Left ventricle myocardium superior (tissue), 1 donor: ENCODE results near the gene VEPH1. TPM values are rescaled to one million over a fixed set of nuclear protein-coding genes. Genes with fewer than 3 reads are reported as not detected.
"Not testable (repeated sequence)": the region's sequence is repeated elsewhere in the genome, so short reads cannot be mapped to it uniquely, and the experiment has no call there.

Source experiments
- ATAC-seq: fragments of 200-7000 bp; cut with Tn5 transposase; one replicate; pipeline ENCODE4 v1.9.1; 2020; ENCODE audit warnings: mild to moderate bottlenecking, moderate library complexity
- DNase-seq: peaks from one replicate; pipeline ENCODE4 v3.0.0-alpha.2; 2020
- intact Hi-C: fragments of 100-400 bp; cut with micrococcal nuclease; formaldehyde crosslinking; loops from one replicate; pipeline ENCODE4 v1.11.0; 2022
- total RNA-seq: library from RNA; stranded (reverse); fragmentation: NEBNext Ultra II Directional; extraction: Animal tissue kit (Norgen Biotek cat#: 25700); gene quantifications from one replicate; pipeline ENCODE4 v1.2.1, GENCODE V29; 2021
- donor health status: DM: no; HTN: yes; CAD: no; lungs with severe emphysema.

The VEPH1 gene
- total RNA-seq, 1 donor from 2014 or later, result 0.25 TPM

DNA sequence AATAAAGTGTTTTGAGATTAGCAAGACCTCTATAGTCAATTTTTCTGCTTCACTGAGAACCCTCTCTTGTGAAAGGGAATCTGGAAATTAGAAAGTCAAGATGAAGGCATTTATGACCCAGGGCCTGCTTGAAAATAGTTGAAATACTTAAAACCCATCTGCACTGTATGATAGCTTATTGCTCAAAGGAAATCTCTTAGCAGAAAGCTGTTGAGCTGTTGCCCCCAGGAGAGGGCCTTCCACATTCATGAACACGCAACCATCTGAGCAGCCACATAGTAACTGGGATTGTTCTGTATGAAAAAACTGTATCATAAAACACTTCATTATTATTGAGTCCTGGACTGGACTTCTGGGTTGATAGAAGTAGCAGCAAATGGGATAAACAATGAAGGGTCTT lies 173.0 kb downstream of the VEPH1 start:
- ATAC-seq, result no peak
- DNase-seq, result no peak
- intact Hi-C loops, result no loop called here

DNA sequence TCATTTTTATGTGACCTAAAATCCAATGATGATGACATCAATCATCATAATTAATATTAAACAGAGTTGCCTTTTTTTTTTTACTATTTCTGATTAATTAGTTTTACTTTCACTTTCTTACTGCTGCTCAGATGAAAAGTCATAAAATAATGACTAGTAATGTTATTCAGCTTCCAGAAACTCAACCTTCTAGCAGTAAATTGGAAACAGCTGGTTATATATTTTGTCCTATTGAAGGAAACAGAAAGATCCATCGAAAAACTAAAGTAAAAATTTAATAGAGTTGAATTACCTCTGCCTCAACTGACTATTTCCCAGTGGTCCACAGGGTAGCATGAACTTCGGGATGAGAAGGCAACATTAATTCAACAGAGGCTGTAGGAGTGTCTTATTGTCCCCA lies 173.7 kb downstream of the VEPH1 start:
- ATAC-seq (no peak), DNase-seq (no peak)
- intact Hi-C loops, result no loop called here

DNA sequence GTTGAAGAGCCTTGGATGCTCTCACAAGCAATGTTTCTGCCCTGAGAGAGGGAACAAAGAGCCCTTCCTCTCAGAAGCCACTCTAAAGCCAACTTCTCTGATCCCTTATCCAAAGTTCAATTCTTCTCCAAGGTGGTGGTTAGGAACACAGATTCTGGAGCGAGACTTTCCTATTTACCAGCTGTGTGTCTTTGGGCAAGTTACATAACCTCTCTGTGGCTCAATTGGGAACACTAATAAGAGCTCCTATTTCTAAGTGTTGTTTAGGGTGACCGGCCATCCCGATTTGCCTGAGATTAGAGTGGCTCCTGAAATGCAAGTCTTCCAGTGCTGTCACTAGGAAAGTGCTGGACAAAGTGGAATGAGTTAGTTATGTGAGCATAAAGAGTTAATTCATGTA lies 175.4 kb downstream of the VEPH1 start:
- no peak for ATAC-seq
- intact Hi-C loops, result no loop called here
- no peak for DNase-seq

DNA sequence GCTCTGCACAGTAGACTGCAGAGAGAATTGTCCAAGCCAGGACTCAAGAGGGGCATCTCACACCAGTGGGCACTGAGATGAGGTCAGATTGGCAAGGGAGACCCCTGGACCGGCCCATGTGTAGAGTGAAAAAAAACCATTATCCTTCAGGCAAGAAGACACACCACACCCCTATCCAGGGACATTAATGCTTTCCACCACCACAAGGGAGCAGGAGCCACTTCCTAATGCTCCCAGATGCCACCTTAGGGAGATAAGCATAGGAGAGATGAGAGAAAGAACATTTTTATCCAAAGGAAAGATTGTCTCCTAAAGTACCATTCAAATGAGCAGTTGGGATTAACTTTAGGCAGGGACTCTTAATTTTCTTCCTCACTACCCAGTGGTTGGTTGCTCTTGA lies 176.2 kb downstream of the VEPH1 start:
- no peak for DNase-seq
- intact Hi-C loops, result no loop called here
- ATAC-seq, result no peak

GRCh38 chr3:157324869-157325268 lies 178.3 kb downstream of the VEPH1 start:
- DNase-seq, ATAC-seq, intact Hi-C loops: not testable (repeated sequence)

DNA sequence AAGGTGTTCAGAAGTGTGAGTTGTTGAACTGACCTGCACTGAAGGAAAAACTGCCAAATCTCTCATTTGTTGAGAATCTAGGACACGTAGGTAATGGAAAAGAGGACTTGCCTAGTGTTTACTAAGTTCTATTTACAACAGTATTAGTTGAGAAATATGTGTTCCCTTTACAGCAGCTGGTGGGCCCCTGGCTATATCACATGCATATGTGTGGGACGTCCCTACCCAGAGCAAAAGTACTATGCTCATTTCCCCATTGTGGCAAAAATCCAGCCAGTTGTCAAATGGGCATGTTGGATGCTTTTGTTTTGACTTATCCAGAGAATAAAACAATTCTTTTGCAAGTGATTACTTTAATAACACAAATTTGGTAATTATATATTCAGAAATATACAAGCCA lies 179.9 kb downstream of the VEPH1 start:
- intact Hi-C loops, result no loop called here
- no peak for DNase-seq
- no peak for ATAC-seq

- DNase-seq (no peak), ATAC-seq (no peak)
- intact Hi-C loops, result no loop called here
Observed at GRCh38 chr3:157319672-157320071, 183.5 kb downstream of the VEPH1 start.

DNA sequence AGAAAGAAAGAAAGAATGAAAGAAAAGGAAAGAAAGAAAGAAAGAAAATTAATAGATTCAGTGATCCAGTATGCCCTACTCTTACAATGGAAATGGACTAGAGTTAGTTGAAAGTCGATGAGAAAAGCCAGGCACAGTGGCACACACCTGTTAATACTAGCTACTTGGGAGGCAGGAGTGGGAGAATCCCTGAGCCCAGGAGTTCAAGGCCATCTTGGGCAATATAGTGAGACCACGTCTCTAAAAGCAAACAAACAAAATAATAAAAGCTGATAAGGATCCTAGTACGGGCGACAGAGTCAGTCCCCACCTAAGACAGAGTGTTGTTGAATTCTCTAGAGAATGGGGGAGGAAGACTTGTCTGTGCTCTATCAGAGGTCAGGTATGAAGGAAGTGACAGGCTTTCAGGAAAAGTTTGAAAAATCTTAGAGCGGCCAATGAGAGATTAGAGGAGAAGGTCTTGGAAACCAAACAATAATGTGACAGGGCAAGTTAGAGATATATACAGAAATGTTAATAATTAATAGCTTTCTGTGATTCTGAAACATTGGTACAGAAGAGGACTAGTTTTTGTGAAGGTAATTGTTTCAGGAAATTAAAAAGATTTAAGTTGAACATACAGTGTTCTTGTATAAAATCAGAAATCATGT lies 184.5 kb downstream of the VEPH1 start:
- DNase-seq (no peak), ATAC-seq (no peak)
- intact Hi-C loops, result no loop called here

- intact Hi-C loops, result no loop called here
- DNase-seq (no peak), ATAC-seq (no peak)
Observed at GRCh38 chr3:157317895-157318294, 185.3 kb downstream of the VEPH1 start.

DNA sequence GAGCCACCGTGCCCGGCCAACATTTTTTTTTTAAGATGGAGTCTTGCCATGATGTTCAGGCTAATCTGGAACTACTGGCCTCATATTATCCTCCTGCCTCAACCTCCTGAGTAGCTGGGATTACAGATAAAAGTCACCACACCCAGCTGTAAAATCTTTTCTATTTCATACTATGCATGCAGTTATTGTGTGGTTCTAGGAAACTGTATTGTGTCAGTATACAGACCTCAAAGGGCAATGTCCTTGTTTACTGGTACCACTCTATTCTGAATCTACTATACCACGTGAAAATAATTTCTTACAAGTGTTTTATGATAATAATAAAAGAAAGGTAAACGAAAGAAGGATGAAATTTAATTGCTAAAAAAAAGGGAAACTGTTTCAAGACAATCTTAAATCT lies 190.0 kb downstream of the VEPH1 start:
- DNase-seq, result no peak
- no peak for ATAC-seq
- intact Hi-C loops, result no loop called here

GRCh38 chr3:157312376-157312745 lies 190.9 kb downstream of the VEPH1 start:
- intact Hi-C loops, result no loop called here
- ATAC-seq, result no peak
- DNase-seq, result no peak

GRCh38 chr3:157311633-157312375 lies 191.4 kb downstream of the VEPH1 start:
- ATAC-seq (peak; percentile 40), DNase-seq (no peak)
- intact Hi-C loops, result no loop called here

- ATAC-seq, result no peak
- DNase-seq, result no peak
- intact Hi-C loops, result no loop called here
Observed at GRCh38 chr3:157310329-157311052, 192.7 kb downstream of the VEPH1 start.

GRCh38 chr3:157306502-157306901 lies 196.7 kb downstream of the VEPH1 start:
- no peak for ATAC-seq
- intact Hi-C loops, result no loop called here
- no peak for DNase-seq

DNA sequence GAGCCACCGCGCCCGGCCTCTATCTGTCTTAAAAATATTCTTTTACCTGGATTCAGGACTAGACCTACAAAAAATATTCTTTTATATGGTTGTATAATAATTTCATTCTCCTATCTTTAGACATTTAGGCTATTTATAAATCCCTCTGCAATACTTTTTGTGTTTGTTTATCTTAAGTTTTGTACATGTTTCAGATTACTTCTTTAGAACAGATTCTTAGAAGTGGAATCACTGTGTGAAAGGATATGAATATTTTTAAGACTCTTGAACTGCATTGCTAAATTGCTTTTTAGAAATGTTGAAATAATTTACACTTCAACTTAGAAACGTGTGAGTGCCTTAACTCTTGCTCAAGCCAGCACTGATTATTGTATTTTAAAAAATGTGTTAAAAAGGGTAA lies 197.8 kb downstream of the VEPH1 start:
- ATAC-seq (no peak), DNase-seq (no peak)
- intact Hi-C loops, result no loop called here

DNA sequence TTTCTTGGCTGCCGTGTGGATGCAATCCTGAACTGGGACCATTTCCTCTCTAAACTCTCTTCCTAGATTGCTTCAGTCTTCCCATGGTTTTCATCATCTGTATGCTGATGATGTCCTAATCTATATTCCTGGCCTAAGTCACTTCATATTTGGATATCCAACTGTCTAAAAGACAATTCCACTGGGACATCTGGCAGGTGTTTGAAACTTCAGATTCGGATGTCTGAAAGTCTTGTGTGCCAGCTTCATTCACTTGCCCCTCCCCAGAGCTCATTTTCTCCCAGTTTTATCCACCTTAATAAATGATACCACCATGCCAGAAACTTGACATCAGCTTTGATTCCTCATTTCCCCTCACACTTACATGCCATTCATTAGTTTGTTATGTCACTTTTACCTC lies 201.5 kb downstream of the VEPH1 start:
- DNase-seq (no peak), ATAC-seq (no peak)
- intact Hi-C loops, result no loop called here

GRCh38 chr3:157300981-157301663 lies 202.1 kb downstream of the VEPH1 start:
- DNase-seq (no peak), ATAC-seq (no peak)
- intact Hi-C loops, result no loop called here

GRCh38 chr3:157300094-157300493 lies 203.1 kb downstream of the VEPH1 start:
- ATAC-seq (no peak), DNase-seq (no peak)
- intact Hi-C loops, result no loop called here

- DNase-seq, result no peak
- intact Hi-C loops, result no loop called here
- no peak for ATAC-seq
Observed at GRCh38 chr3:157297328-157297915, 205.8 kb downstream of the VEPH1 start.

GRCh38 chr3:157294953-157295352 lies 208.3 kb downstream of the VEPH1 start:
- DNase-seq (no peak), ATAC-seq (no peak)
- intact Hi-C loops, result no loop called here
